ENCODE data around the gene SFXN5.

SFXN5 gene

DNA sequence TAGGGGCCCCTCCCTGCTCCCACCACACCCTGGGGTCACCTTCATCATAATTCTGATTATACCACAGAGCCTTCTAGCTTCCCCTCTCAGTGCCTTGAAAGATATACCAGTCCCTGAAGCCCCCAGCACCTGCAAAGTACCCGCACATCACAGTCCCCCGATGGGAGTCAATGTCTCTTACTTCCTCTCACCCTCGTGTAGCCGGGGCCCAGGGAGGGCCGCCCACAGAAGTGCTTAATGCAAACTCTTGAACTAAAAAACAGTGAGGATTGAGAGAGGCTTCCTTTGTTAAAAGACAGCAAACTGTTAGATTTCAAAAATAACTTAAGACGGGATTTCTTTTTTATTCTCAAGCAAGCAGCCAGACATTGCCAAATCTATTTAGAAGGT lies 76.5 kb downstream of the SFXN5 start:
- DNase-seq (ENCODE audit: low spot score in 2 of 2) = peak in 1 of 2 donors; percentile 5
- no peak overlapping the region for H3K4me3 Mint-ChIP-seq
- H3K27ac Mint-ChIP-seq (ENCODE audit: low read depth) = no peak overlapping the region
- H3K27me3 Mint-ChIP-seq = no peaks in the 10 kb centered on the region
- no peaks in the 10 kb centered on the region for H3K4me1 Mint-ChIP-seq
- ATAC-seq (replicated peaks; ENCODE audit: extremely low read depth, poor library complexity, severe bottlenecking) = no peak
- H3K9me3 Mint-ChIP-seq = no peaks in the 10 kb centered on the region
- peaks cover 1% of the 10 kb centered on the region for H3K36me3 Mint-ChIP-seq (ENCODE audit: insufficient read depth)

- no peaks in the 10 kb centered on the region for H3K4me1 Mint-ChIP-seq
- no peak overlapping the region for H3K27ac Mint-ChIP-seq (ENCODE audit: low read depth)
- H3K27me3 Mint-ChIP-seq = no peaks in the 10 kb centered on the region
- ATAC-seq (replicated peaks; ENCODE audit: extremely low read depth, poor library complexity, severe bottlenecking) (no peak), DNase-seq (ENCODE audit: low spot score in 2 of 2) (peak in 1 of 2 donors; percentile 6)
- no peak overlapping the region for H3K4me3 Mint-ChIP-seq
- peaks cover 1% of the 10 kb centered on the region for H3K36me3 Mint-ChIP-seq (ENCODE audit: insufficient read depth)
- H3K9me3 Mint-ChIP-seq = no peaks in the 10 kb centered on the region
These were observed 77.1 kb downstream of the SFXN5 start for GRCh38 chr2:72994282-72994990.

GRCh38 chr2:72993933-72994280 lies 77.6 kb downstream of the SFXN5 start:
- Mint-ChIP-seq H3K4me3 (no peak overlapping the region), H3K27ac (ENCODE audit: low read depth) (no peak overlapping the region), H3K27me3 (no peaks in the 10 kb centered on the region), H3K36me3 (ENCODE audit: insufficient read depth) (peaks cover 2% of the 10 kb centered on the region), H3K4me1 (no peaks in the 10 kb centered on the region), H3K9me3 (no peaks in the 10 kb centered on the region)
- no peak for ATAC-seq (replicated peaks; ENCODE audit: extremely low read depth, poor library complexity, severe bottlenecking)
- DNase-seq (ENCODE audit: low spot score in 2 of 2) = no peak

DNA sequence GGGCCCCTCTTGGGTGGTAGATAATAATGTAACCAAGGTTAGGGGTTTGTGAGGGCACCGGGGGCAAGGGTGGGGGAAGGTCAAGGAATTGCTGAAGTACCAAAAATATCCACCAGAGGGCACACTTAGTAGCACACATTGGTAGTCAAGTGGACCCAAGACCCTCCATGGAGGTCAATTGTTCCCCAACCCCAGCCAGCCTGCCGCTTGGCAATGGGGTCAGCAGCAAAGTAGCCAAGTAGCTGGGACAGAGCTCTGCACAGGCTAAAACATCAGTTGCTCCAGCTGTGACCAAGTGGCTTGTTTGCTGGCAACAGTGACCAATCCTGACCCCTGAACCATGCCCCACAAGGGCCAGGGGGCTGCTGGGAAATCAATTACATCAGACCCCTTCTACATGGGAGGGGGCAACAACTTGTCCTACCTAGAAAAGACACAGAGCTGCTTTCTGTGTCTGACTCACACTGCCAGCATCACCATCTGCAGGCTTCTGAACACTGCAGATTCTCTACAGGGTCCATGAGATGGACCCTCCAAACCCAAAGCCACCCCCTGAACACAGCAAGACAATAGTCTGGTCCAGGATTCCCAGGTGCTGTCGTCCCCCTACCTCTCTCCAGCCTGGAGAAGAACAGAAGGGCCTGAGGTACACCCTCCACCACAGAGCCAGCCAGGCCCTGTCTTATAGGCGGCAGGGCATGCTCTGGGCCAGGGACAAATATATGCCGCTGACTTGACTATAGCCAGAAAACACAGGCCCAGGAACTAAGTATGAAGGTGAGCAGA lies 78.2 kb downstream of the SFXN5 start:
- peak; percentile 33 for DNase-seq (ENCODE audit: low spot score in 2 of 2)
- Mint-ChIP-seq H3K27ac (ENCODE audit: low read depth) (no peak overlapping the region), H3K9me3 (no peaks in the 10 kb centered on the region), H3K4me1 (no peaks in the 10 kb centered on the region), H3K4me3 (no peak overlapping the region), H3K27me3 (no peaks in the 10 kb centered on the region), H3K36me3 (ENCODE audit: insufficient read depth) (peaks cover 3% of the 10 kb centered on the region)
- ATAC-seq (replicated peaks; ENCODE audit: extremely low read depth, poor library complexity, severe bottlenecking) = no peak

DNA sequence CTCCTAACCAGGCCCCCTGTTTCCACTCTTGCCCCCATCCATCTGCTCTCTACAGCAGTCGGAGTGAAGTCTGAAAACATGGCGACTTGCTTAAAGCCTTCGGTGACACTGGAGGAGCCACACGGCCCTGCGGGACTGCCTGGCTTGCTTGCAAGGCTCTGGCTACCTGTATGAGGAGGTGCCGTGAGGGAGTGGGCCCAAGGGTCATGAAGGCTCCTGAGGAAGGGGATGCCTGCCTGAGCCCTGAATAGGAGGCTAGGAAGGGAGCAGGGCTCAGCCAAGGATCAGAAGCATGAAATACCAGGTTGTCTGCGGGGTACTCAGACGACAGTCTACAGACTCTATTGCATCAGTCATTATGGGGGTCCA lies 78.8 kb downstream of the SFXN5 start:
- Mint-ChIP-seq H3K27ac (ENCODE audit: low read depth) (no peak overlapping the region), H3K36me3 (ENCODE audit: insufficient read depth) (peaks cover 3% of the 10 kb centered on the region), H3K4me3 (no peak overlapping the region), H3K27me3 (no peaks in the 10 kb centered on the region), H3K4me1 (no peaks in the 10 kb centered on the region), H3K9me3 (no peaks in the 10 kb centered on the region)
- ATAC-seq (replicated peaks; ENCODE audit: extremely low read depth, poor library complexity, severe bottlenecking) = no peak
- no peak for DNase-seq (ENCODE audit: low spot score in 2 of 2)

DNA sequence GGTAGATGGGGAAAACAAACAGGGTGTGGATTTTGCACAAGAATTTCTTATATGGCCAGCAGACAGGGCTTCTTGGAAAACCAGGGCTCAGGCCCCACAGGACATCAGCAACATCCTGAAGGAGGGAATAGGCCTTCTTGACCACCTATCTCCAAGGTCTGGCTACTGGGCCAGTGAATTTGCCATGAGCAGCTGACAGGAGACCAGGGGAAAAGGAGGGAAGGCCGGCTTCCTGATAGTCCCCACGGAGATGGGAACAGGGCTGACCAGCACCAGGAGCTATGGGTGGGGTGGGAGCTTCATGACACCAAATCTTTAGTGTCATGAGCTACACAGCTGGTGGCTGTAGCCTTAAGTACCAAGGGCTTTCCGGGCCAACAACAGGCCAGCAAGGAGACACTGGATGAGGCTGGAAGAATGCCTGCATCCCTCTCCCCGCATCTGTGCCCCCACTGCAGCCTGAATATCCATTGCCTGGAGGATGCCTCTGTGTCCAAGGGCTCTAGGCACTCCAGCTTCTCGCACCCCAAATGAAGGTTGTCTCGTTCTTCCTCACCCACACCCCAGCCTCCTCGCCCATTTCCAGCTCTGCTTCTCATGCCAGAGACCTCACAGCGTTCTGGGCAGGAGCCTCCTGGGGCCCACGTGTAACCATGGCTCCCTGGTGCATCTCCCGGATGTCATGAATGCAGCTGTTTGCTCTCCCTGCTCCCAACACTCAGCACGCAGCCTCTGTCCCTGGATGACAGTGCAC lies 79.4 kb downstream of the SFXN5 start:
- Mint-ChIP-seq H3K27me3 (no peaks in the 10 kb centered on the region), H3K36me3 (ENCODE audit: insufficient read depth) (peaks cover 3% of the 10 kb centered on the region), H3K9me3 (no peaks in the 10 kb centered on the region), H3K4me1 (no peaks in the 10 kb centered on the region), H3K27ac (ENCODE audit: low read depth) (no peak overlapping the region), H3K4me3 (no peak overlapping the region)
- DNase-seq (ENCODE audit: low spot score in 2 of 2) = peak in 1 of 2 donors; percentile 8
- ATAC-seq (replicated peaks; ENCODE audit: extremely low read depth, poor library complexity, severe bottlenecking) = no peak

- no peak for ATAC-seq (replicated peaks; ENCODE audit: extremely low read depth, poor library complexity, severe bottlenecking)
- no peaks in the 10 kb centered on the region for H3K9me3 Mint-ChIP-seq
- H3K36me3 Mint-ChIP-seq (ENCODE audit: insufficient read depth) = peaks cover 3% of the 10 kb centered on the region
These were observed 80.1 kb downstream of the SFXN5 start for GRCh38 chr2:72991439-72991725.

DNA sequence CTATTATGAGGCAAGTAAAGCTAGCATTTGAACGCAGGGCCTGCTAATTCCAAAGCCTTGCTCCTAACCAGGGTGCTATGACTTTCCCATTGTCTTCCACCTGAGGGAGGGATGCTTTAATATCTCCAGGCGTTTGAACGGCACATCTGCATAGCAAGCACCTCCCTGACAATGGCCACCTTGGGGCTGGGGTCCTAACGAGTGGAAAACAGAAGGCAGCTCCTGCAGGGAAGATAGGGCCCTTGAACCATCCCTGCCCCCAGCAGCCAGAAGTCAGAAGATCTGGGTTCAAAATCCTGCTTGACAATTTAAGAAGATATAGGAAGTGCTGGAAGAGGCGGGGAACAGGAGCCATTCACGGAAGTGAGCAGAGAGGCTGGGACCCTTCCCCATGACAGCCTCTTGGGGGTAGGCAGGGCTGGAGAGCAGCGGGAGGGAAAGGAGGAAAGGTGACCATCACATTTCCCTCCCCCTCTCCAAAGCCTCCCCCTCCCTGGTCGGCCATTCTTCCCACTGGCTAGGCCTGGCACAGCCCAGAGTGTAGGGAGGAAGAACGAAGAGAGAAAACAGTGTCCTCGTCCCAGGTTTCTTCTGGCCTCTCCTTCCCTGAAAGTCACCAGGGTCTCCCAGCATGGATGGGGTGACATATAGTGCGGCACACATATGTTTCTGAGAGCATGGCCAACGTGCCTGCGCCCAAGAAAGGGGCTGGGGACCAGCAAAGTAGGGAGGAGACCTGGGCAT lies 80.6 kb downstream of the SFXN5 start:
- DNase-seq (ENCODE audit: low spot score in 2 of 2) (no peak), ATAC-seq (replicated peaks; ENCODE audit: extremely low read depth, poor library complexity, severe bottlenecking) (no peak)
- H3K9me3 Mint-ChIP-seq = no peaks in the 10 kb centered on the region
- H3K4me1 Mint-ChIP-seq = no peaks in the 10 kb centered on the region
- H3K4me3 Mint-ChIP-seq = no peak overlapping the region
- H3K27me3 Mint-ChIP-seq = no peaks in the 10 kb centered on the region
- no peak overlapping the region for H3K27ac Mint-ChIP-seq (ENCODE audit: low read depth)
- peaks cover 3% of the 10 kb centered on the region for H3K36me3 Mint-ChIP-seq (ENCODE audit: insufficient read depth)

More at GRCh38 chr2:72991439-72991725, 80.1 kb downstream of the SFXN5 start:
- no peaks in the 10 kb centered on the region for H3K4me1 Mint-ChIP-seq
- H3K27me3 Mint-ChIP-seq = no peaks in the 10 kb centered on the region
- no peak for DNase-seq (ENCODE audit: low spot score in 2 of 2)
- no peak overlapping the region for H3K4me3 Mint-ChIP-seq
- no peak overlapping the region for H3K27ac Mint-ChIP-seq (ENCODE audit: low read depth)

DNA sequence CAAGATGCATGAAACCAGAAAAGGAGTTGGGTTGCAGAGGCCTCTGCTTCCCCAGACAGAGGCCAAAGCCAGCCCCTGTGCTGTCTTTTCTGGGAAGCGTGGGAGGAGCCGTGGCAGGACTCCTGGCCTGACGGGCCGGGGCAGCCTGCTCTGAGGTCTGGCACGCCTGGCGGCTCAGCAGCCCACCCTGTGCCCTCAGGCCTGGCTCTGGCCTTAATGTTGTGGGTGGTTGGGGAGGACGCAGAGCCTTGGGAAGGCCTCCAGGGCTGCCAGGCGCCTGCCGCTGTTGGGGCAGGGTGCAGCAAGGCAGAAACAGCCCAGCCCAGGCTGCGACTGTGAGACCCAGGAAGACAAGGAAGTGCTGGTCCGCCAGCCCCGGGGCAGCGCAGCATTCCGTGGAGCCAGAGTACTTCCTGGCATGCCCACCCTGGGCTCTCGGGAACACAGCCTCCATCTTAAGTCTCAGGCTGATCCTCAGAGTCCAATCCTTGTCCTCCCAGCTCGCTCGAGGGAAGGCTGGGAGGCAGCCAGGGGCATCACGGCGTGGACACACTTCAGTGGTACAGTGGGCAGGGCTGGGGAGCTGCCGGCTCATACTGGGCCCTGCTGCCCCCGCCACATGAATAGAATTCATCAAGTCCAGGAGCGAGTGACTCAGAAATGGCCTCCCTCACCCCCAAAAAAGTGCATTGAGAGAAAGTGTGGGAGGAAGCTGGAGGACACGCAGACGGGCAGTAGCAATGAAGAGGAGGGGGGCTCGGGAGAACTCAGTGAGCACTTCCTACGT lies 81.5 kb downstream of the SFXN5 start:
- ATAC-seq (replicated peaks; ENCODE audit: extremely low read depth, poor library complexity, severe bottlenecking) (no peak), DNase-seq (ENCODE audit: low spot score in 2 of 2) (no peak)
- Mint-ChIP-seq H3K4me1 (no peaks in the 10 kb centered on the region), H3K27ac (ENCODE audit: low read depth) (no peak overlapping the region), H3K4me3 (no peak overlapping the region), H3K36me3 (ENCODE audit: insufficient read depth) (peaks cover 3% of the 10 kb centered on the region), H3K9me3 (no peaks in the 10 kb centered on the region), H3K27me3 (no peaks in the 10 kb centered on the region)

DNA sequence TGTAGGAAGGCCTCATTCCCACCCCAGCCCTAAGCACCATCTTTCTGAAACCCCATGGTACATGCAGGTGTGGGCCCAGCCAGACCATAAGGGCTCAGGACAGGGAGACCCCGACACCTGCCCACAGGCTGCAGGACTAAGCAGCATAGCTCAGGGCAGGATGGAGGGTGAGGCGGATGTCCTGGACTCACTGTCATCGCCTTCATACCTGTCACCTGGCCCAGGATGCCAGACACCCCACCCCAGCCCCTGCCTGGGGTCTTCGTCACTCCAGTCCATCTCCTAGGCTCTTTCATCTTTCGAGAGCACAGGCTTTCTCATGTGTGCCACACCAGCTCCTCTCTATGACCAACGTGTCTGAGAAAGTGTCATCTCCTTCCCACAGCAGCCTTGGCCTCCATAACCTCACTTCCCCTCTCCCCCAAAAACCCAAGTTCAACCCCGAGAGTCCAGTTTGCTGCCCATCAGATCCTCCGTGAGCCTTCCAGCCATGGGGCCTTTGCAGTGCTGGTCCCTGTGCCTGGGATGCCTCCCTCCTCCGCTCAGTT lies 82.7 kb downstream of the SFXN5 start:
- H3K36me3 Mint-ChIP-seq (ENCODE audit: insufficient read depth) = peaks cover 1% of the 10 kb centered on the region
- no peak overlapping the region for H3K4me3 Mint-ChIP-seq
- H3K27ac Mint-ChIP-seq (ENCODE audit: low read depth) = no peak overlapping the region
- DNase-seq (ENCODE audit: low spot score in 2 of 2) (no peak), ATAC-seq (replicated peaks; ENCODE audit: extremely low read depth, poor library complexity, severe bottlenecking) (no peak)
- H3K4me1 Mint-ChIP-seq = no peaks in the 10 kb centered on the region
- no peaks in the 10 kb centered on the region for H3K9me3 Mint-ChIP-seq
- H3K27me3 Mint-ChIP-seq = no peaks in the 10 kb centered on the region

GRCh38 chr2:72988041-72988440 lies 83.5 kb downstream of the SFXN5 start:
- no peaks in the 10 kb centered on the region for H3K27me3 Mint-ChIP-seq
- no peaks in the 10 kb centered on the region for H3K4me1 Mint-ChIP-seq
- H3K27ac Mint-ChIP-seq (ENCODE audit: low read depth) = no peak overlapping the region
- no peak for ATAC-seq (replicated peaks; ENCODE audit: extremely low read depth, poor library complexity, severe bottlenecking)
- H3K36me3 Mint-ChIP-seq (ENCODE audit: insufficient read depth) = peaks cover 1% of the 10 kb centered on the region
- no peak for DNase-seq (ENCODE audit: low spot score in 2 of 2)
- H3K9me3 Mint-ChIP-seq = no peaks in the 10 kb centered on the region
- no peak overlapping the region for H3K4me3 Mint-ChIP-seq
